IMR-90 (cell line): Measurements from ENCODE around the gene NT5DC2.

ENCODE experiments used
- CEBPB ChIP-seq: IDR thresholded peaks from 2 replicates; pipeline ENCODE4 v1.6.1; 2012; ENCODE audit warnings: low read depth, low read length, improper control_type of control experiment
- MAFK ChIP-seq: IDR thresholded peaks from 2 replicates; pipeline ENCODE4 v1.6.1; 2012; ENCODE audit warnings: low read depth, low read length, improper control_type of control experiment
- POLR2A ChIP-seq: IDR thresholded peaks from 2 replicates; pipeline ENCODE4 v1.6.1; 2012; ENCODE audit warnings: mild to moderate bottlenecking, low read depth, low read length
- TF ChIP-seq, protein P1 (sequence below): conservative IDR thresholded peaks from 2 replicates; pipeline ENCODE4 v1.5.1; 2012; ENCODE audit warnings: mild to moderate bottlenecking, low read depth, low read length, improper control_type of control experiment
- TF ChIP-seq, protein P2 (sequence below): fragments of 150-350 bp; IDR thresholded peaks from 2 replicates; pipeline ENCODE4 v1.6.1; 2016; ENCODE audit warnings: low read depth, mild to moderate bottlenecking, low read length, moderate library complexity, borderline replicate concordance
- TF ChIP-seq, protein P3 (sequence below): fragments of 150-350 bp; IDR thresholded peaks from 2 replicates; pipeline ENCODE4 v1.6.1; 2017; ENCODE audit warnings: mild to moderate bottlenecking, antibody characterized with exemption, low read length, low read depth

DNA sequence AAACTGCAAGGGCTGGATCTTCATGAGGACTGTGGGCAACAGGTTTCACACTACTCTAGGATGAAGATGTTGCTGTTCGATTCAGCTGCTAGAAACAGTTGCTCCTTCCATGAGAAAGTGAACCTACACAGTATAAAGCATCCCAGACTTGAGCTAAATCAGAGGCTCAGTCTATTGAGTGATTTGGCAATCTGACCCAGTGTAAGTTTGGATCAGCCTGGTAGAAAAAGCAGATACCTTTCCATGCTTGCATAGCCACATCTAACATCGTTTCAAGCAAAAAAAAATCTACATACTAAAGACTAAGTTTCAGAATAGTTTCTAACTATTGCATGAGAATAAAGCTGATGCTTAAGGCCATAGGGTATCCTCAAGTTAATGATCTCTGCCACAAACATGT lies 7.4 kb upstream of the NT5DC2 start:
- TF ChIP-seq, protein P1, sequence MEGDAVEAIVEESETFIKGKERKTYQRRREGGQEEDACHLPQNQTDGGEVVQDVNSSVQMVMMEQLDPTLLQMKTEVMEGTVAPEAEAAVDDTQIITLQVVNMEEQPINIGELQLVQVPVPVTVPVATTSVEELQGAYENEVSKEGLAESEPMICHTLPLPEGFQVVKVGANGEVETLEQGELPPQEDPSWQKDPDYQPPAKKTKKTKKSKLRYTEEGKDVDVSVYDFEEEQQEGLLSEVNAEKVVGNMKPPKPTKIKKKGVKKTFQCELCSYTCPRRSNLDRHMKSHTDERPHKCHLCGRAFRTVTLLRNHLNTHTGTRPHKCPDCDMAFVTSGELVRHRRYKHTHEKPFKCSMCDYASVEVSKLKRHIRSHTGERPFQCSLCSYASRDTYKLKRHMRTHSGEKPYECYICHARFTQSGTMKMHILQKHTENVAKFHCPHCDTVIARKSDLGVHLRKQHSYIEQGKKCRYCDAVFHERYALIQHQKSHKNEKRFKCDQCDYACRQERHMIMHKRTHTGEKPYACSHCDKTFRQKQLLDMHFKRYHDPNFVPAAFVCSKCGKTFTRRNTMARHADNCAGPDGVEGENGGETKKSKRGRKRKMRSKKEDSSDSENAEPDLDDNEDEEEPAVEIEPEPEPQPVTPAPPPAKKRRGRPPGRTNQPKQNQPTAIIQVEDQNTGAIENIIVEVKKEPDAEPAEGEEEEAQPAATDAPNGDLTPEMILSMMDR, result no peak
- no peak for TF ChIP-seq POLR2A
- TF ChIP-seq, protein P2, sequence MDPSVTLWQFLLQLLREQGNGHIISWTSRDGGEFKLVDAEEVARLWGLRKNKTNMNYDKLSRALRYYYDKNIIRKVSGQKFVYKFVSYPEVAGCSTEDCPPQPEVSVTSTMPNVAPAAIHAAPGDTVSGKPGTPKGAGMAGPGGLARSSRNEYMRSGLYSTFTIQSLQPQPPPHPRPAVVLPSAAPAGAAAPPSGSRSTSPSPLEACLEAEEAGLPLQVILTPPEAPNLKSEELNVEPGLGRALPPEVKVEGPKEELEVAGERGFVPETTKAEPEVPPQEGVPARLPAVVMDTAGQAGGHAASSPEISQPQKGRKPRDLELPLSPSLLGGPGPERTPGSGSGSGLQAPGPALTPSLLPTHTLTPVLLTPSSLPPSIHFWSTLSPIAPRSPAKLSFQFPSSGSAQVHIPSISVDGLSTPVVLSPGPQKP, result no peak
- no peak for TF ChIP-seq CEBPB
- TF ChIP-seq, protein P3, sequence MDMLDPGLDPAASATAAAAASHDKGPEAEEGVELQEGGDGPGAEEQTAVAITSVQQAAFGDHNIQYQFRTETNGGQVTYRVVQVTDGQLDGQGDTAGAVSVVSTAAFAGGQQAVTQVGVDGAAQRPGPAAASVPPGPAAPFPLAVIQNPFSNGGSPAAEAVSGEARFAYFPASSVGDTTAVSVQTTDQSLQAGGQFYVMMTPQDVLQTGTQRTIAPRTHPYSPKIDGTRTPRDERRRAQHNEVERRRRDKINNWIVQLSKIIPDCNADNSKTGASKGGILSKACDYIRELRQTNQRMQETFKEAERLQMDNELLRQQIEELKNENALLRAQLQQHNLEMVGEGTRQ, result no peak
- TF ChIP-seq MAFK, result no peak
